Stomach (tissue), 4 donors: ENCODE data around the gene PAPLN.

Source experiments
- EP300 ChIP-seq: sonication (generic); formaldehyde crosslinking; IDR thresholded peaks from one replicate; pipeline ENCODE4 v1.6.1; 2017; ENCODE audit warnings: antibody characterized with exemption
- POLR2AphosphoS5 ChIP-seq, 3 donors: sonication (generic); formaldehyde crosslinking; IDR thresholded peaks; one replicate each; pipeline ENCODE4 v1.6.1; 2016; ENCODE audit warnings: antibody characterized with exemption in 3 of 3
- TF ChIP-seq, protein P1 (sequence below), 7 experiments: fragments of 450-650 bp in 4 of 7; fragments of 200-600 bp in 3 of 7; sonication (generic) in 3 of 7; IDR thresholded peaks; one replicate each; pipeline ENCODE4 v1.5.1; 2016 to 2019; ENCODE audit warnings: antibody characterized with exemption in 7 of 7, control low read depth in 2 of 7, mild to moderate bottlenecking in 1 of 7

GRCh38 chr14:73237219-73237785 is at the start of gene PAPLN:
- TF ChIP-seq, protein P1, sequence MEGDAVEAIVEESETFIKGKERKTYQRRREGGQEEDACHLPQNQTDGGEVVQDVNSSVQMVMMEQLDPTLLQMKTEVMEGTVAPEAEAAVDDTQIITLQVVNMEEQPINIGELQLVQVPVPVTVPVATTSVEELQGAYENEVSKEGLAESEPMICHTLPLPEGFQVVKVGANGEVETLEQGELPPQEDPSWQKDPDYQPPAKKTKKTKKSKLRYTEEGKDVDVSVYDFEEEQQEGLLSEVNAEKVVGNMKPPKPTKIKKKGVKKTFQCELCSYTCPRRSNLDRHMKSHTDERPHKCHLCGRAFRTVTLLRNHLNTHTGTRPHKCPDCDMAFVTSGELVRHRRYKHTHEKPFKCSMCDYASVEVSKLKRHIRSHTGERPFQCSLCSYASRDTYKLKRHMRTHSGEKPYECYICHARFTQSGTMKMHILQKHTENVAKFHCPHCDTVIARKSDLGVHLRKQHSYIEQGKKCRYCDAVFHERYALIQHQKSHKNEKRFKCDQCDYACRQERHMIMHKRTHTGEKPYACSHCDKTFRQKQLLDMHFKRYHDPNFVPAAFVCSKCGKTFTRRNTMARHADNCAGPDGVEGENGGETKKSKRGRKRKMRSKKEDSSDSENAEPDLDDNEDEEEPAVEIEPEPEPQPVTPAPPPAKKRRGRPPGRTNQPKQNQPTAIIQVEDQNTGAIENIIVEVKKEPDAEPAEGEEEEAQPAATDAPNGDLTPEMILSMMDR (IDR thresholded peaks at IDR 0.05) = no peak
- TF ChIP-seq EP300 = no peak
- no peak for TF ChIP-seq POLR2AphosphoS5 (IDR thresholded peaks at IDR 0.05)
